NCI-H748 (cell line): ENCODE measurements around the gene SDHB.
"Not testable (repeated sequence)": the region's sequence is repeated elsewhere in the genome, so short reads cannot be mapped to it uniquely, and the experiment has no call there.

ENCODE experiments used
- DNase-seq: peaks from one replicate; lab custom pipeline; 2025; ENCODE audit not compliant: unreplicated experiment; lab: John Stamatoyannopoulos, UW

SDHB gene

GRCh38 chr1:17075470-17076255 lies 21.8 kb upstream of the SDHB start:
- no peak for DNase-seq

- no peak for DNase-seq
Observed at GRCh38 chr1:17071794-17072193, 18.0 kb upstream of the SDHB start.

- DNase-seq, result no peak
Observed at GRCh38 chr1:17070163-17070525, 16.3 kb upstream of the SDHB start.

GRCh38 chr1:17069452-17070162 lies 15.8 kb upstream of the SDHB start:
- no peak for DNase-seq

GRCh38 chr1:17068789-17069188 lies 15.0 kb upstream of the SDHB start:
- no peak for DNase-seq

DNA sequence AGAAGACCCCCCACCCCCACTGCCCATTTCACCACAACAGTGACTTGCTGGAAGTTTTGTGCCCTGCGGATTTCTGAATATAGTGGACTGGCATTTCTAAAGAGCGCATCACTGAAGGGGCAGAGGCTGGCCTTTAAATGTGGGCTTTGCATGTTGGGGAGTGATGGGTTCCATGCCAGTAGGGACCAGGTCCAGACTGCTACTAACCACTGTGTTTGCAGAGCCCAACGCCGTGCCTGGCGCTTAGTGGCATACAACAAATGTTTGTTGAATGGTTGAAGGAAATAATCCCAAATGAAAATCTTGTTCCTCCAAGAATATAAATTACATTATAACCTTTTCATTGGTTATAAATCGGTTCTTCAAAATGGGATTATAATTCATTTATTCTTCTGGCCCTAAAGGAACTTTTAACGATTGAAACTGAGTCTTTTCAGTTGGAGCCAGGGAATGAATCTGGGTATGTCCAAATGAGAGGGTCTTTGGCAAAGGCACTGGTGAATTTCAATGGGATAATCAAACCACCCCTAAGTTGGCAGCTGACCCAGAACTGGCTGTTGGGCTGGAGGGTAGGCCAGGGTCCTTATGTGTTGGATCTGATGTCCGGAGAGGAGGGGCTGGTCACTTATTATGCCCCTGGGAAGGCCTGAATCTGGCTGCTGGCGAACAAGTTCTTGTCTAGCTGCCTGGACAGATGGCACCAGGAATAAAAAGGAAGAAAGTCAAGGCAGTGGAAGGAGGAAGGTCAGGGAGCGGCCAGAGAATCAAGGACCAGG lies 13.8 kb upstream of the SDHB start:
- DNase-seq, result no peak

DNA sequence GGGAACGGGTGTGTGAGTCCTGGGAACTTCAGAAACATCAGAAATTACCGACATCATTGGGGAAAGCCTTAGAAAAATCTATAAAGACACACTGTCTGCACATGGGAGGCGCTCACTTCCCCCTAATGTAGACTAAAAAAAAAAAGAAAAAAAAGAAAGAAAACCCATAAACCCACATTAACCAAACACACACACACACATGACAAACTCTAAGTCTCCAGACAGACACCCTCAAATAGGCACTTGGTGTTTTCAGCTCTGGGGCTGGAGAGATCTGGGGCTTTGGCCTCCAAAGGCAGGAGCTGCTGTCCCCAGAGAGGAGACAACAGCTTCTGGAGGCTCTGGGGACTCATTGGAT lies 13.2 kb upstream of the SDHB start:
- no peak for DNase-seq

DNA sequence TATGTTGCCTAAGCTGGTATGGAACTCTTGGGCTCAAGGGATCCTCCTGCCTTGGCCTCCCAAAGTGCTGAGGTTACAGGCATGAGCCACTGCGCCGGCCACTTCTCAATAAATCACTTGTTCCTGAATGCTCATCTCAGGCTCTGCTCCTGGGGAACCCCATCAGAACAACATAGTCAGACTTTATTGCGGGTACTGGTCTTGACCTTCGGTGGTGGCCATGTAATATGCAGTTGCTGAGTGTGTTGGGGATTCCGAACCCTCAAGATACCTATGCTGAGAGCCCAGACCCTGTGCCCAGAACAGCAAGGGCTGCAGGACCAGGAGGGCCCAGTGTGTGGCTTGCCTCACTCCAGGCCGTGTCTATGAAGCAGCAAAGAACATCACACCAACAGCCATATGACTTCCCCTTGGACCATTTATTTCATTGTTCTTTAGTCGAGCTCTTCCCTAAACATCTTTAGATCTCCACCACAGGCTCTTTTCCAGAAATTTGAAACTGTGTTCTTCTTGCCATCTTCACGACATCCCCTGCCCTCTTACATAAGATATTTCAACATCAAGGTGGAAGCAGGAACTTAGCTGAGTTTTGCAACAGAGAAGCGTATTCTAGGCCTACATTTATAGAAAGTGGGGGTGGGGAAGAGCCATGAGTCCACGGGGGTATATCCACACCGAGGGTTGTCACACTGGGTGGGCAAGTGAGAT lies 12.7 kb upstream of the SDHB start:
- DNase-seq, result no peak

GRCh38 chr1:17065666-17066065 lies 11.8 kb upstream of the SDHB start:
- no peak for DNase-seq

- DNase-seq, result not testable (repeated sequence)
Observed at GRCh38 chr1:17062751-17063150, 8.9 kb upstream of the SDHB start.

- no peak for DNase-seq
Observed at GRCh38 chr1:17061892-17062291, 8.1 kb upstream of the SDHB start.

DNA sequence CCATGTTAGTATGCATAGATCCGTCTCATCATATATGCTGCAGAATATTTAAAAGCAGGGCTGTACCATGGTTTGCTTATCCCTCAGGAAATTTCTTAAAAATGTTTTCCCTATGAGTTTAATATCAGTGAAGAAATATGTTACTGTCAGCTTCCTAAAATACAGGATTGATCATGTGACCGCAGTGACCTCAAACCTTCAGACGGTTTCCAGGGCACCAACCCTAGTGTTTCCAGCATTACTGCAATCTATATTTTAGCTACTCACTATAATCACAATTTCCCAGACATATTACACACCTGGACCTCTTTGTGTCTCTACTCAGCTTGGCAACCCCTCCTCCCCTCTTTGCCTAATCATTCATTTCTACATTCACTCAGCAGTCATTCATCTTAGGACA lies 7.7 kb upstream of the SDHB start:
- DNase-seq, result no peak

- DNase-seq, result no peak
Observed at GRCh38 chr1:17060306-17060749, 6.5 kb upstream of the SDHB start.

- DNase-seq, result peak; percentile 62
Observed at GRCh38 chr1:17059391-17060305, 5.8 kb upstream of the SDHB start.

- DNase-seq, result no peak
Observed at GRCh38 chr1:17056551-17056950, 2.7 kb upstream of the SDHB start.

DNA sequence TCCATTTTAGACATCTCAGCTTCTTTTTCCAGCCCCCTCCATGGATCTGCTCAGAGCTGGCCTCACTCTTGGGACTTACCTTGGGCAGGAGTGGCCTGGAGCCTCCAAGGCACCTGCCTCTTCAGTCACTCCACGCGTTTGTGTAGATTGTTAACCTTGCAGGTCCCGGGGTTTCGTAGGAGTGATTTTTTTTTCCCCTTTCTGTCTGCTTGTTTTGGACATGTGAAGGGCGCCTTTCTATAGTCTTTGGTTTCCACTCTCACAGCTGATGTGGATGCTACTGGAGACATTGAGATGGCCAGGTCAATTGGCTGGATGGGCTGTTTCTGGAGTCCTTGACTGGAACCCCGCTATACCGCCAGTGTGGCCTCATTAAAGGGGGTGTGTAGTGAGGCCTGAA lies 2.0 kb upstream of the SDHB start:
- DNase-seq, result no peak

GRCh38 chr1:17053086-17053684 lies 647 bp downstream of the SDHB start:
- DNase-seq, result no peak

GRCh38 chr1:17052641-17053040 lies 1.2 kb downstream of the SDHB start:
- no peak for DNase-seq

DNA sequence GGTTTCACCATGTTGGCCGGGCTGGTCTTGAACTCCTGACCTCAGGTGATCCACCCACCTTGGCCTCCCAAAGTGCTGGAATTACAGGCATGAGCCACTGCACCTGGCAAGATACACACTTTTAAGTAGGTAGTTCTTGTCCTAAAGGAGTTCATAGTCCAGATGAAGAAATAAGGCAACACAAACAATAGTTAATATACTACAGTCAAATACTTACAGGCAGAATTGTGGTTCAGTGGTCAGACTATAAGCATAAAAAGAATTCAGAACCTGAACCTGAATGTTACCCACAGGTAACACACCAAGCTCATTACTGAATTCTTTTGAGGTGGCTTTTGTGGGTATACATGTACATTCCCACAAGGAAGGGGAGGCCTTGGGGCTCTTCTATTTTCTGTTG lies 1.8 kb downstream of the SDHB start:
- DNase-seq, result no peak

GRCh38 chr1:17047924-17048323 lies 5.9 kb downstream of the SDHB start:
- no peak for DNase-seq
